HL-60 (cell line): ENCODE data around the gene PTPRT.

Source experiments
- GABPA ChIP-seq: IDR thresholded peaks from 2 replicates; pipeline ENCODE4 v1.6.1; 2012; ENCODE audit warnings: low read depth
- POLR2AphosphoS5 ChIP-seq: IDR thresholded peaks from 2 replicates; pipeline ENCODE4 v1.6.1; 2012; ENCODE audit warnings: low read depth
- TF ChIP-seq, protein P1 (sequence below): IDR thresholded peaks from one replicate; pipeline ENCODE4 v1.5.1; 2011; ENCODE audit warnings: low read length, control low read depth, inconsistent platforms; ENCODE audit not compliant: insufficient read depth

DNA sequence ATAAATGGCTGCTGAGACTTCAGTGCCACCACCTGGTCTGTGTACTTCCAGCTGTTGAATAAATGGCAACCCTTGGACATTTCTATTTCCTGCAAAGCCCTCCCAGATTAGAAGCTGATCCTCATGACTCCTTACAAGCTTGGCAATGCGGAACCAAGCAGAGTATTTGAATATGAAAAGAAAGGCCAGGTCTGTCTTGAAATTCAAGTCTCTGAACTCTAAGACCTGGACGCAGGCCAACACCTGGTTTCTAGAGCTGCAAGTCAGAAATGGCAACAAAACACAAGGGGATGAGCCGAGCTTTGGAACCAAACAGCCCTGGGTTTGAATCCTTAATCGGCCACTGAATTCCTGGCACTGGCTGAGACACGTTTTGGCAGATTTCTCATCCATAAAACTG is 353.4 kb downstream of the PTPRT start:
- TF ChIP-seq, protein P1, sequence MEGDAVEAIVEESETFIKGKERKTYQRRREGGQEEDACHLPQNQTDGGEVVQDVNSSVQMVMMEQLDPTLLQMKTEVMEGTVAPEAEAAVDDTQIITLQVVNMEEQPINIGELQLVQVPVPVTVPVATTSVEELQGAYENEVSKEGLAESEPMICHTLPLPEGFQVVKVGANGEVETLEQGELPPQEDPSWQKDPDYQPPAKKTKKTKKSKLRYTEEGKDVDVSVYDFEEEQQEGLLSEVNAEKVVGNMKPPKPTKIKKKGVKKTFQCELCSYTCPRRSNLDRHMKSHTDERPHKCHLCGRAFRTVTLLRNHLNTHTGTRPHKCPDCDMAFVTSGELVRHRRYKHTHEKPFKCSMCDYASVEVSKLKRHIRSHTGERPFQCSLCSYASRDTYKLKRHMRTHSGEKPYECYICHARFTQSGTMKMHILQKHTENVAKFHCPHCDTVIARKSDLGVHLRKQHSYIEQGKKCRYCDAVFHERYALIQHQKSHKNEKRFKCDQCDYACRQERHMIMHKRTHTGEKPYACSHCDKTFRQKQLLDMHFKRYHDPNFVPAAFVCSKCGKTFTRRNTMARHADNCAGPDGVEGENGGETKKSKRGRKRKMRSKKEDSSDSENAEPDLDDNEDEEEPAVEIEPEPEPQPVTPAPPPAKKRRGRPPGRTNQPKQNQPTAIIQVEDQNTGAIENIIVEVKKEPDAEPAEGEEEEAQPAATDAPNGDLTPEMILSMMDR: no peak
- TF ChIP-seq POLR2AphosphoS5 (no peak), GABPA (no peak)
